OCI-LY7 (cell line): ENCODE results near the gene GNAZ. TPM values are rescaled to one million over a fixed set of nuclear protein-coding genes. Genes with fewer than 3 reads are reported as not detected.

ENCODE experiments used
- BruUV-seq: library from RNA; stranded (reverse); fragments of 400-500 nt; replicated peaks from 2 replicates; lab custom pipeline; 2021; lab: Mats Ljungman, UMichigan
- CTCF ChIA-PET: fragments of 300-600 bp; sonication (Branson Sonifier 250); formaldehyde crosslinking; loops from one replicate; lab custom pipeline; 2022; ENCODE audit warnings: antibody characterized with exemption; ENCODE audit not compliant: unreplicated experiment; lab: Charles Lee
- POLR2A ChIA-PET: fragments of 300-600 bp; sonication (Branson Sonifier 250); formaldehyde crosslinking; loops from one replicate; lab custom pipeline; 2022; ENCODE audit warnings: antibody characterized with exemption; lab: Charles Lee
- DNase-seq: peaks from one replicate; pipeline ENCODE4 v3.0.0-alpha.2; 2015; ENCODE audit warnings: low spot score
- H2AFZ ChIP-seq: fragments of 200-600 bp; sonication (generic), shearing (Covaris generic); 2 replicates; pipeline ENCODE4 v1.6.1; 2014; ENCODE audit warnings: mild to moderate bottlenecking, antibody characterized with exemption, low read length, moderate library complexity
- H3K27ac ChIP-seq: fragments of 200-600 bp; sonication (generic); 2 replicates; pipeline ENCODE4 v1.5.1; 2014; ENCODE audit warnings: mixed run types, low read depth, mild to moderate bottlenecking, moderate library complexity, low read length, inconsistent platforms; ENCODE audit not compliant: poor library complexity, severe bottlenecking
- H3K36me3 ChIP-seq: fragments of 200-600 bp; sonication (generic); 2 replicates; pipeline ENCODE4 v1.6.1; 2014; ENCODE audit warnings: mild to moderate bottlenecking, antibody characterized with exemption, low read length, moderate library complexity, mixed read lengths; ENCODE audit not compliant: insufficient read depth
- H3K4me1 ChIP-seq: fragments of 200-600 bp; sonication (generic); 2 replicates; pipeline ENCODE4 v1.5.1; 2014; ENCODE audit warnings: mild to moderate bottlenecking, low read length; ENCODE audit not compliant: insufficient read depth, poor library complexity, severe bottlenecking
- H3K4me2 ChIP-seq: fragments of 200-600 bp; sonication (generic); 2 replicates; pipeline ENCODE4 v1.6.1; 2014; ENCODE audit warnings: mild to moderate bottlenecking, low read length
- H3K4me3 ChIP-seq: fragments of 200-600 bp; sonication (generic); 2 replicates; pipeline ENCODE4 v1.5.1; 2014; ENCODE audit warnings: mild to moderate bottlenecking, low read depth, low read length; ENCODE audit not compliant: poor library complexity, severe bottlenecking
- H3K79me2 ChIP-seq: fragments of 200-600 bp; sonication (generic); 2 replicates; pipeline ENCODE4 v1.6.1; 2016; ENCODE audit warnings: low read depth, mild to moderate bottlenecking, low read length, moderate library complexity, mixed read lengths; ENCODE audit not compliant: insufficient read depth
- H3K9me2 ChIP-seq: fragments of 200-600 bp; sonication (generic); 2 replicates; pipeline ENCODE4 v1.6.1; 2016; ENCODE audit warnings: mild to moderate bottlenecking, low read length, mixed read lengths; ENCODE audit not compliant: insufficient read depth
- H3K9me3 ChIP-seq: fragments of 200-600 bp; sonication (generic); 2 replicates; pipeline ENCODE4 v1.6.1; 2014; ENCODE audit warnings: mild to moderate bottlenecking, mixed run types, low read length, mixed read lengths
- H4K20me1 ChIP-seq: fragments of 200-600 bp; sonication (generic); 2 replicates; pipeline ENCODE4 v1.6.1; 2014; ENCODE audit warnings: mild to moderate bottlenecking, antibody characterized with exemption, low read length, moderate library complexity, mixed read lengths; ENCODE audit not compliant: insufficient read depth
- EZH2phosphoT487 ChIP-seq: fragments of 200-600 bp; sonication (generic); IDR thresholded peaks from 2 replicates; pipeline ENCODE4 v1.6.1; 2018; ENCODE audit warnings: low read depth, borderline replicate concordance, mild to moderate bottlenecking, mixed run types, antibody characterized with exemption, low read length, moderate library complexity, mixed read lengths
- intact Hi-C: fragments of 100-400 bp; cut with micrococcal nuclease; formaldehyde crosslinking; loops from one replicate; pipeline ENCODE4 v1.10.0; 2022; ENCODE audit not compliant: unreplicated experiment
- total RNA-seq, 2 experiments: library from RNA; depleted of rRNA in 1 of 2; stranded (reverse); fragments of >200 nt in 1 of 2; shearing (Covaris generic) in 1 of 2; gene quantifications; 2 replicates each; pipeline ENCODE4 v1.2.3, GENCODE V29; 2014 to 2022
- TF ChIP-seq, protein P1 (sequence below): fragments of 200-600 bp; sonication (generic); conservative IDR thresholded peaks from 2 replicates; pipeline ENCODE4 v1.5.1; 2014; ENCODE audit warnings: mild to moderate bottlenecking, antibody characterized with exemption, low read length, moderate library complexity, mixed read lengths

Gene GNAZ
- total RNA-seq, 2 experiments from 2014 or later: 38.5 to 46.4 TPM

DNA sequence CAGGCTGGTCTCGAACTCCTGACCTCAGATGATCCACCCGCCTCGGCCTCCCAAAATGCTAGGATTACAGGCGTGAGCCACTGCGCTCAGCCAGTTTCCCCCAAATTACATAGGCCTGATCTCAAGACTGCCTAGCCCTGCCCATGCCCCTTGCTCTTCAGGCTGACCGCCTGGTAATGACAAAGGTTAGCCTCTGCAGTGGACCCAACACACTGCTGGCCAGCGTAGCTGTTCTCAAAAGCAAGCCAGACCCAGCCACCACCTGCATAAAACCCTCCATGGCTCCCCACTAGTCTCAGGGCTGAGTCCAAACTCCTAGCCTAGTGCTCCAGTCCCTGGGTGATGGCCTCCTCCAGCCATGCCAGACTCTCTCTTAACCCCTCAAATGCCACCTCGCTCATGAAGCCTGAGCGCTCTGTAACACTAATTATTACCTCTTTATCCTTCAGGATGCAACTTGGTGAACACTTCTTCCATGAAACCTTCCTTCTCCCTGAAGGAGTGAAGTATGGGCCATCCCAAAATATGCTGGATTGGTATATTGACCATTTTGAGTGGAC, 72.3 kb downstream of the GNAZ start:
- Histone ChIP-seq H4K20me1 (no peaks in the 10 kb centered on the region), H3K9me3 (no peaks in the 10 kb centered on the region), H3K79me2 (no peaks in the 10 kb centered on the region), H3K9me2 (no peaks in the 10 kb centered on the region), H3K4me3 (peak overlapping the region; percentile 67), H3K4me2 (peak overlapping the region; percentile 98), H2AFZ (peak overlapping the region; percentile 58; the same call in 1 of the 2 replicates), H3K27ac (peak overlapping the region; percentile 78), H3K4me1 (peaks cover 80% of the 10 kb centered on the region), H3K36me3 (no peaks in the 10 kb centered on the region)
- intact Hi-C loops: no loop called here
- BruUV-seq: no TSS peak
- ChIA-PET CTCF (no interaction called here), POLR2A (interaction anchor here (0.7 to 0.9 kb wide), 3 partner anchors 11 to 379 kb away, joined by 4 to 7 read pairs (median 5); no protein-coding TSS in a partner anchor)
- DNase-seq: no peak
- TF ChIP-seq, protein P1, sequence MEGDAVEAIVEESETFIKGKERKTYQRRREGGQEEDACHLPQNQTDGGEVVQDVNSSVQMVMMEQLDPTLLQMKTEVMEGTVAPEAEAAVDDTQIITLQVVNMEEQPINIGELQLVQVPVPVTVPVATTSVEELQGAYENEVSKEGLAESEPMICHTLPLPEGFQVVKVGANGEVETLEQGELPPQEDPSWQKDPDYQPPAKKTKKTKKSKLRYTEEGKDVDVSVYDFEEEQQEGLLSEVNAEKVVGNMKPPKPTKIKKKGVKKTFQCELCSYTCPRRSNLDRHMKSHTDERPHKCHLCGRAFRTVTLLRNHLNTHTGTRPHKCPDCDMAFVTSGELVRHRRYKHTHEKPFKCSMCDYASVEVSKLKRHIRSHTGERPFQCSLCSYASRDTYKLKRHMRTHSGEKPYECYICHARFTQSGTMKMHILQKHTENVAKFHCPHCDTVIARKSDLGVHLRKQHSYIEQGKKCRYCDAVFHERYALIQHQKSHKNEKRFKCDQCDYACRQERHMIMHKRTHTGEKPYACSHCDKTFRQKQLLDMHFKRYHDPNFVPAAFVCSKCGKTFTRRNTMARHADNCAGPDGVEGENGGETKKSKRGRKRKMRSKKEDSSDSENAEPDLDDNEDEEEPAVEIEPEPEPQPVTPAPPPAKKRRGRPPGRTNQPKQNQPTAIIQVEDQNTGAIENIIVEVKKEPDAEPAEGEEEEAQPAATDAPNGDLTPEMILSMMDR: no peak
- TF ChIP-seq EZH2phosphoT487: no peak

DNA sequence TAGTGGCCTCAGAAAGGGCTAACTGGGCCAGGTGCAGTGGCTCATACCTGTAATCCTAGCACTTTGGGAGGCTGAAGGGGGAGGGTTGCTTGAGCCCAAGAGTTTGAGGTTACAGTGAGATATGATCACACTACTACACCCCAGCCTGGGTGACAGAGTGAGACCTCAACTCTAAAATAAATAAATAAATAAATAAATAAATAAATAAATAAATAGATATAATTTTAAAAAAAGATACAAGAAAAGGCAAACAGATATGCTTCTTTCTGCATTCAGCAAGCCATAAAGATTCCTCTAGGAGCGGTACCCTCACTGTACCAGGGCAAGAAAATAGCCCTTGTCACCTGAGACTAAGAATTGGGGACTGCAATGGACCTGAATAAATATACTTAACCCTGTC, 72.8 kb downstream of the GNAZ start:
- no peak overlapping the region for H2AFZ ChIP-seq
- H3K4me1 ChIP-seq: peaks cover 75% of the 10 kb centered on the region
- no peaks in the 10 kb centered on the region for H3K79me2 ChIP-seq
- H3K4me3 ChIP-seq: no peak overlapping the region
- intact Hi-C loops: no loop called here
- TF ChIP-seq, protein P1: no peak
- TF ChIP-seq EZH2phosphoT487: no peak
- BruUV-seq: no TSS peak
- H4K20me1 ChIP-seq: no peaks in the 10 kb centered on the region
- no peak for DNase-seq
- H3K27ac ChIP-seq: no peak overlapping the region
- H3K9me2 ChIP-seq: no peaks in the 10 kb centered on the region
- POLR2A ChIA-PET: no interaction called here
- no peaks in the 10 kb centered on the region for H3K9me3 ChIP-seq
- CTCF ChIA-PET: no interaction called here
- H3K4me2 ChIP-seq: no peak overlapping the region
- H3K36me3 ChIP-seq: no peaks in the 10 kb centered on the region

DNA sequence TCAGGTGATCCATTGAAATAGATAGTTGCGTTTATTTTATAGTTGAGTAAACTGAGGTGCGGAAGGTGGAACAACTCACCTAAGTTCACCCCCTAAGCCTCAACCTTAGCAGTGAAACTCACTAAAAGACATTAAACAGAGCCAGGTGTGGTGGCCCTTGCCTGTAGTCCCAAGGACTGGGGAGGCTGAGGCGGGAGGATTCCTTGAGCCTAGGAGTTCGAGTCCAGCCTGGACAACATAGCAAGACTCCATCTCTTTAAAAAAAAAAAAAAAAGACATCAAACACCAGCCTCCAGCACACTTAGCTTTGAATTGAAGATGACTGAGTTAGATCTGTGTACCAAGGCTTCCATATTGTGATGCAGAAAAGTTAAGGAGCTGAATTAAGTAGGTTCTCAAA, 74.1 kb downstream of the GNAZ start:
- Histone ChIP-seq H4K20me1 (no peaks in the 10 kb centered on the region), H3K4me3 (peak overlapping the region; percentile 60)
- BruUV-seq: no TSS peak

More for the DNA sequence above, 74.1 kb downstream of the GNAZ start:
- peak overlapping the region; percentile 82 for H3K4me2 ChIP-seq
- H3K4me1 ChIP-seq: peaks cover 67% of the 10 kb centered on the region
- TF ChIP-seq EZH2phosphoT487: no peak
- TF ChIP-seq, protein P1: no peak
- POLR2A ChIA-PET: interaction anchor here (0.6 to 1.9 kb wide), 6 partner anchors 9 to 73 kb away, joined by 3 to 10 read pairs (median 4); no protein-coding TSS in a partner anchor
- CTCF ChIA-PET: interaction anchor here (2.0 kb wide), 1 partner anchor 13 kb away, joined by 6 read pairs; no protein-coding TSS in a partner anchor
- intact Hi-C loops: no loop called here
- no peaks in the 10 kb centered on the region for H3K9me2 ChIP-seq
- no peak overlapping the region for H3K27ac ChIP-seq
- peak overlapping the region; percentile 92 for H2AFZ ChIP-seq
- DNase-seq: no peak
- H3K36me3 ChIP-seq: no peaks in the 10 kb centered on the region
- no peaks in the 10 kb centered on the region for H3K9me3 ChIP-seq
- no peaks in the 10 kb centered on the region for H3K79me2 ChIP-seq
